Thyroid gland (tissue), 4 donors: ENCODE measurements around the gene SLC29A3.

Experiments used
- CTCF ChIP-seq, 6 experiments: fragments of 200-600 bp in 3 of 6; fragments of 450-650 bp in 3 of 6; sonication (generic) in 3 of 6; IDR thresholded peaks; one replicate each; pipeline ENCODE4 v1.5.1; 2016 to 2019; ENCODE audit warnings: antibody characterized with exemption in 6 of 6, mild to moderate bottlenecking in 2 of 6, inconsistent platforms in 1 of 6, moderate library complexity in 1 of 6
- POLR2A ChIP-seq, 2 donors: fragments of 450-650 bp; IDR thresholded peaks; one replicate each; pipeline ENCODE4 v1.6.1; 2017; ENCODE audit warnings: antibody characterized with exemption in 2 of 2, mild to moderate bottlenecking in 2 of 2, moderate library complexity in 1 of 2

GRCh38 chr10:71324743-71325142 lies 5.7 kb downstream of the SLC29A3 start:
- no peak for TF ChIP-seq POLR2A (IDR thresholded peaks at IDR 0.05)
- no peak for TF ChIP-seq CTCF (IDR thresholded peaks at IDR 0.05)
